Measurements from ENCODE around the gene SOAT2.

The SOAT2 gene

DNA sequence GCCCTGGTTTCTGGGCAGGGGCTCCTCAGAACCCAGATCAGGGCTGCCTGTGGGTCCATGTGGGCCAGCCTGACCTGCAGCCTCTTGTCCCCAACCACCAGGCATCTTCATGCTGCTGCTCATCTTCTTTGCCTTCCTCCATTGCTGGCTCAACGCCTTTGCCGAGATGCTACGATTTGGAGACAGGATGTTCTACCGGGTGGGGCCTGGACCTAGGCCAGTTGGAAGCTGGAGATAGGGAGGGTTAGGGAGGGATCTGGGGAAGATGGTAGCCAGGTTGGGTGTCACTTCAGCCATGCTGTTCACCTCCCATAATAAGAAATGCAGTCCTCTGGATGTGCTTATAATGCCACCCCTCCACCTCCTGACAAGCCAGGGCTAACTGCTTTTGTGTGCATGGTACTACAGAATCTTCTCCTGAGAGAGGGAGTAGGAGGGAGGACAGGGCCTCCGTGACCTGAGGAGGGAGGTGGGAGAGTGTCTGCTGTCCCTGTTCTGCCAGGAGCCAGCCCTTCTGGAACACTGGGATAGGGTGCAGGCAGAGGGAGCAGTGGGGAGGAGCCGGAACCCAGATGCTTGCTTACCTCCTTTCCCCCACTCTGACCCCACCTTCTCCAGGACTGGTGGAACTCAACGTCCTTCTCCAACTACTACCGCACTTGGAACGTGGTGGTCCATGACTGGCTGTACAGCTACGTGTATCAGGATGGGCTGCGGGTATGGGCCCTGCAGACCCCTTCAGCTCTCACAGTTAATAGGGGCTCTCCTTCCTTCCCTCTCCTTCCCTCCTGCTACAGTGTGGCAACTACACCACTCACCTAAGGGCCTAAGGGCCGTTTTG is 17.6 kb downstream of the SOAT2 start:
- ChIA-PET CTCF (interaction anchor here (1.0 kb wide), 1 partner anchor 22 kb away, joined by 3 read pairs; no protein-coding TSS in a partner anchor), POLR2A (interaction anchor here (0.6 kb wide), 1 partner anchor 328 kb away, joined by 3 read pairs; no protein-coding TSS in a partner anchor)
- WGBS (ENCODE audit: insufficient coverage): 98% methylated on average over 8 of the region's 12 CpGs
- H3K9me3 ChIP-seq (ENCODE audit: control extremely low read depth in 1 of 5, control insufficient read depth in 4 of 5, insufficient read depth in 2 of 5, low read depth in 1 of 5, low read length in 4 of 5): no peaks in the 10 kb centered on the region
- no peak overlapping the region for H3K27ac ChIP-seq (ENCODE audit: insufficient read depth in 1 of 2, low read depth in 1 of 2, low read length in 2 of 2, poor library complexity in 1 of 2, severe bottlenecking in 2 of 2)
- no peak for DNase-seq
- no peaks in the 10 kb centered on the region for H3K36me3 ChIP-seq (ENCODE audit: control insufficient read depth in 4 of 4, insufficient read depth in 4 of 4, low read length in 3 of 4)
- no peak overlapping the region for H3K4me3 ChIP-seq (ENCODE audit: control insufficient read depth in 1 of 7, extremely low read depth in 1 of 7, insufficient read depth in 4 of 7, low read depth in 2 of 7, low read length in 6 of 7)
- H3K4me1 ChIP-seq (ENCODE audit: control extremely low read depth in 1 of 4, control insufficient read depth in 4 of 4, insufficient read depth in 4 of 4, low read length in 3 of 4): no peaks in the 10 kb centered on the region
- H3K27me3 ChIP-seq (replicated peaks in 2 of 5; ENCODE audit: control insufficient read depth in 4 of 5, insufficient read depth in 5 of 5, low read length in 4 of 5): no peaks in the 10 kb centered on the region

- H3K27me3 ChIP-seq (replicated peaks in 2 of 5; ENCODE audit: control insufficient read depth in 4 of 5, insufficient read depth in 5 of 5, low read length in 4 of 5): no peaks in the 10 kb centered on the region
- CTCF ChIA-PET: no interaction called here
- WGBS (ENCODE audit: insufficient coverage): 94% methylated on average over 8 of the region's 10 CpGs
Observed at GRCh38 chr12:53122961-53123468, 19.7 kb downstream of the SOAT2 start.

GRCh38 chr12:53123578-53124351 is 20.5 kb downstream of the SOAT2 start:
- WGBS (ENCODE audit: insufficient coverage): 99% methylated on average over 15 of the region's 16 CpGs
- Histone ChIP-seq H3K4me1 (ENCODE audit: control extremely low read depth in 1 of 4, control insufficient read depth in 4 of 4, insufficient read depth in 4 of 4, low read length in 3 of 4) (peaks cover 0 to 6% (median 0%) of the 10 kb centered on the region in 4 experiments), H3K27ac (ENCODE audit: insufficient read depth in 1 of 2, low read depth in 1 of 2, low read length in 2 of 2, poor library complexity in 1 of 2, severe bottlenecking in 2 of 2) (no peak overlapping the region), H3K9me3 (ENCODE audit: control extremely low read depth in 1 of 5, control insufficient read depth in 4 of 5, insufficient read depth in 2 of 5, low read depth in 1 of 5, low read length in 4 of 5) (no peaks in the 10 kb centered on the region), H3K27me3 (replicated peaks in 2 of 5; ENCODE audit: control insufficient read depth in 4 of 5, insufficient read depth in 5 of 5, low read length in 4 of 5) (no peaks in the 10 kb centered on the region), H3K36me3 (ENCODE audit: control insufficient read depth in 4 of 4, insufficient read depth in 4 of 4, low read length in 3 of 4) (no peaks in the 10 kb centered on the region), H3K4me3 (ENCODE audit: control insufficient read depth in 1 of 7, extremely low read depth in 1 of 7, insufficient read depth in 4 of 7, low read depth in 2 of 7, low read length in 6 of 7) (no peak overlapping the region)
- POLR2A ChIA-PET: no interaction called here
- CTCF ChIA-PET: no interaction called here
- DNase-seq: no peak

More at GRCh38 chr12:53122961-53123468, 19.7 kb downstream of the SOAT2 start:
- no peak overlapping the region for H3K4me3 ChIP-seq (ENCODE audit: control insufficient read depth in 1 of 7, extremely low read depth in 1 of 7, insufficient read depth in 4 of 7, low read depth in 2 of 7, low read length in 6 of 7)
- peaks cover 0 to 6% (median 0%) of the 10 kb centered on the region in 4 experiments for H3K4me1 ChIP-seq (ENCODE audit: control extremely low read depth in 1 of 4, control insufficient read depth in 4 of 4, insufficient read depth in 4 of 4, low read length in 3 of 4)
- H3K27ac ChIP-seq (ENCODE audit: insufficient read depth in 1 of 2, low read depth in 1 of 2, low read length in 2 of 2, poor library complexity in 1 of 2, severe bottlenecking in 2 of 2): no peak overlapping the region
- H3K36me3 ChIP-seq (ENCODE audit: control insufficient read depth in 4 of 4, insufficient read depth in 4 of 4, low read length in 3 of 4): no peaks in the 10 kb centered on the region
- POLR2A ChIA-PET: no interaction called here
- no peak for DNase-seq
- no peaks in the 10 kb centered on the region for H3K9me3 ChIP-seq (ENCODE audit: control extremely low read depth in 1 of 5, control insufficient read depth in 4 of 5, insufficient read depth in 2 of 5, low read depth in 1 of 5, low read length in 4 of 5)

- ChIA-PET POLR2A (no interaction called here), CTCF (interaction anchor here (1.4 kb wide), 1 partner anchor 35 kb away, joined by 3 read pairs; no protein-coding TSS in a partner anchor)
- Histone ChIP-seq H3K9me3 (ENCODE audit: control extremely low read depth in 1 of 5, control insufficient read depth in 4 of 5, insufficient read depth in 2 of 5, low read depth in 1 of 5, low read length in 4 of 5) (no peaks in the 10 kb centered on the region), H3K27me3 (replicated peaks in 2 of 5; ENCODE audit: control insufficient read depth in 4 of 5, insufficient read depth in 5 of 5, low read length in 4 of 5) (no peaks in the 10 kb centered on the region), H3K27ac (ENCODE audit: insufficient read depth in 1 of 2, low read depth in 1 of 2, low read length in 2 of 2, poor library complexity in 1 of 2, severe bottlenecking in 2 of 2) (no peak overlapping the region), H3K36me3 (ENCODE audit: control insufficient read depth in 4 of 4, insufficient read depth in 4 of 4, low read length in 3 of 4) (no peaks in the 10 kb centered on the region), H3K4me3 (ENCODE audit: control insufficient read depth in 1 of 7, extremely low read depth in 1 of 7, insufficient read depth in 4 of 7, low read depth in 2 of 7, low read length in 6 of 7) (no peak overlapping the region), H3K4me1 (ENCODE audit: control extremely low read depth in 1 of 4, control insufficient read depth in 4 of 4, insufficient read depth in 4 of 4, low read length in 3 of 4) (peaks cover 0 to 11% (median 2%) of the 10 kb centered on the region in 4 experiments)
- no peak for DNase-seq
Observed at GRCh38 chr12:53124352-53124723, 21.1 kb downstream of the SOAT2 start.

- CTCF ChIA-PET: no interaction called here
- POLR2A ChIA-PET: interaction anchor here (0.6 kb wide), 1 partner anchor 132 kb away, joined by 4 read pairs; no protein-coding TSS in a partner anchor
- WGBS (ENCODE audit: insufficient coverage): no CpG with 5 or more reads among the region's 1 CpG
Observed at GRCh38 chr12:53127169-53127568, 23.9 kb downstream of the SOAT2 start.

GRCh38 chr12:53128780-53129569 is 25.7 kb downstream of the SOAT2 start:
- DNase-seq: no peak
- WGBS (ENCODE audit: insufficient coverage): 90% methylated on average over 7 of the region's 10 CpGs
- CTCF ChIA-PET: interaction anchor here (0.7 to 1.4 kb wide), 3 partner anchors 30 to 83 kb away, joined by 3 to 5 read pairs (median 4); no protein-coding TSS in a partner anchor
- Histone ChIP-seq H3K4me1 (ENCODE audit: control extremely low read depth in 1 of 4, control insufficient read depth in 4 of 4, insufficient read depth in 4 of 4, low read length in 3 of 4) (peaks cover 0 to 15% (median 2%) of the 10 kb centered on the region in 4 experiments), H3K36me3 (ENCODE audit: control insufficient read depth in 4 of 4, insufficient read depth in 4 of 4, low read length in 3 of 4) (no peaks in the 10 kb centered on the region), H3K27me3 (replicated peaks in 2 of 5; ENCODE audit: control insufficient read depth in 4 of 5, insufficient read depth in 5 of 5, low read length in 4 of 5) (no peaks in the 10 kb centered on the region), H3K9me3 (ENCODE audit: control extremely low read depth in 1 of 5, control insufficient read depth in 4 of 5, insufficient read depth in 2 of 5, low read depth in 1 of 5, low read length in 4 of 5) (no peaks in the 10 kb centered on the region), H3K4me3 (ENCODE audit: control insufficient read depth in 1 of 7, extremely low read depth in 1 of 7, insufficient read depth in 4 of 7, low read depth in 2 of 7, low read length in 6 of 7) (no peak overlapping the region), H3K27ac (ENCODE audit: insufficient read depth in 1 of 2, low read depth in 1 of 2, low read length in 2 of 2, poor library complexity in 1 of 2, severe bottlenecking in 2 of 2) (no peak overlapping the region)
- POLR2A ChIA-PET: no interaction called here

More at GRCh38 chr12:53127169-53127568, 23.9 kb downstream of the SOAT2 start:
- no peak overlapping the region for H3K27ac ChIP-seq (ENCODE audit: insufficient read depth in 1 of 2, low read depth in 1 of 2, low read length in 2 of 2, poor library complexity in 1 of 2, severe bottlenecking in 2 of 2)
- no peak for DNase-seq
- no peaks in the 10 kb centered on the region for H3K9me3 ChIP-seq (ENCODE audit: control extremely low read depth in 1 of 5, control insufficient read depth in 4 of 5, insufficient read depth in 2 of 5, low read depth in 1 of 5, low read length in 4 of 5)
- H3K27me3 ChIP-seq (replicated peaks in 2 of 5; ENCODE audit: control insufficient read depth in 4 of 5, insufficient read depth in 5 of 5, low read length in 4 of 5): no peaks in the 10 kb centered on the region
- H3K4me3 ChIP-seq (ENCODE audit: control insufficient read depth in 1 of 7, extremely low read depth in 1 of 7, insufficient read depth in 4 of 7, low read depth in 2 of 7, low read length in 6 of 7): no peak overlapping the region
- no peaks in the 10 kb centered on the region for H3K36me3 ChIP-seq (ENCODE audit: control insufficient read depth in 4 of 4, insufficient read depth in 4 of 4, low read length in 3 of 4)
- peaks cover 0 to 15% (median 2%) of the 10 kb centered on the region in 4 experiments for H3K4me1 ChIP-seq (ENCODE audit: control extremely low read depth in 1 of 4, control insufficient read depth in 4 of 4, insufficient read depth in 4 of 4, low read length in 3 of 4)

Measured in common myeloid progenitor, CD34-positive (primary cell).